Naive thymus-derived CD4-positive, alpha-beta T cell (primary cell): Measurements from ENCODE around the gene CACNA1C. TPM values are rescaled to one million over a fixed set of nuclear protein-coding genes. Genes with fewer than 3 reads are reported as not detected.
A peak's percentile ranks its signal among the peaks of the same experiment; 100 is the strongest.

Source experiments
- ATAC-seq: fragments of 150-1000 bp; cut with Tn5 transposase; 2 replicates; pipeline ENCODE4 v1.10.0; 2021; ENCODE audit warnings: mild to moderate bottlenecking, moderate library complexity
- CTCF ChIA-PET: fragments of 350-600 bp; sonication (Branson Sonifier 250); formaldehyde crosslinking; loops from one replicate; lab custom pipeline; 2021; ENCODE audit warnings: antibody characterized with exemption; lab: Charles Lee
- POLR2A ChIA-PET: fragments of 350-600 bp; sonication (Branson Sonifier 250); formaldehyde crosslinking; loops from one replicate; lab custom pipeline; 2021; ENCODE audit warnings: antibody characterized with exemption, inconsistent platforms; lab: Charles Lee
- DNase-seq, 9 donors: peaks; one replicate each; pipeline versions ENCODE4 v3.0.0 to v3.0.0-alpha.2; 2020 to 2022; ENCODE audit warnings: mixed read lengths in 1 of 9
- H3K27ac ChIP-seq: one replicate; pipeline ENCODE4 v1.7.0; 2013; ENCODE audit warnings: mild to moderate bottlenecking, low read depth, low read length, moderate library complexity
- H3K27me3 ChIP-seq, 2 donors: one replicate each; pipeline ENCODE4 v1.7.0; 2013; ENCODE audit warnings: low read length in 2 of 2, mild to moderate bottlenecking in 2 of 2, moderate library complexity in 2 of 2; ENCODE audit not compliant: control insufficient read depth in 2 of 2, insufficient read depth in 2 of 2
- H3K36me3 ChIP-seq, 3 experiments: 1 replicate in 2 of 3; 2 replicates in 1 of 3; pipeline ENCODE4 v1.7.0; 2013; ENCODE audit warnings: low read length in 3 of 3, mild to moderate bottlenecking in 3 of 3, moderate library complexity in 1 of 3; ENCODE audit not compliant: insufficient read depth in 3 of 3, control insufficient read depth in 2 of 3
- H3K4me1 ChIP-seq, 2 donors: one replicate each; pipeline ENCODE4 v1.7.0; 2013; ENCODE audit warnings: low read length in 2 of 2, mild to moderate bottlenecking in 2 of 2, moderate library complexity in 1 of 2; ENCODE audit not compliant: control insufficient read depth in 2 of 2, insufficient read depth in 2 of 2
- H3K4me3 ChIP-seq: 2 replicates; pipeline ENCODE4 v1.7.0; 2013; ENCODE audit warnings: mild to moderate bottlenecking, low read length
- H3K9me3 ChIP-seq, 3 experiments: 1 replicate in 2 of 3; 2 replicates in 1 of 3; pipeline ENCODE4 v1.7.0; 2013; ENCODE audit warnings: low read length in 3 of 3; ENCODE audit not compliant: control insufficient read depth in 2 of 3
- H3K27ac Mint-ChIP-seq, 9 donors: one replicate each; pipeline ENCODE4 v1.8.0; 2020 to 2022; ENCODE audit warnings: mixed read lengths in 9 of 9, mild to moderate bottlenecking in 8 of 9, moderate library complexity in 5 of 9, inconsistent platforms in 2 of 9
- H3K27me3 Mint-ChIP-seq, 5 donors: one replicate each; pipeline ENCODE4 v1.8.0; 2021 to 2022; ENCODE audit warnings: mixed read lengths in 5 of 5, mild to moderate bottlenecking in 1 of 5
- H3K36me3 Mint-ChIP-seq, 5 donors: one replicate each; pipeline ENCODE4 v1.8.0; 2020 to 2022; ENCODE audit warnings: mixed read lengths in 5 of 5, mild to moderate bottlenecking in 3 of 5, inconsistent platforms in 1 of 5
- H3K4me1 Mint-ChIP-seq, 7 donors: one replicate each; pipeline ENCODE4 v1.8.0; 2020 to 2022; ENCODE audit warnings: mixed read lengths in 7 of 7, mild to moderate bottlenecking in 3 of 7, inconsistent platforms in 1 of 7
- H3K4me3 Mint-ChIP-seq, 10 donors: one replicate each; pipeline ENCODE4 v1.8.0; 2020 to 2022; ENCODE audit warnings: mild to moderate bottlenecking in 10 of 10, mixed read lengths in 10 of 10, moderate library complexity in 6 of 10, inconsistent platforms in 2 of 10
- H3K9me3 Mint-ChIP-seq, 11 donors: one replicate each; pipeline ENCODE4 v1.8.0; 2020 to 2022; ENCODE audit warnings: mixed read lengths in 11 of 11, mild to moderate bottlenecking in 4 of 11, inconsistent platforms in 1 of 11, moderate library complexity in 1 of 11
- intact Hi-C, 2 donors: fragments of 100-400 bp; cut with micrococcal nuclease; formaldehyde crosslinking; loops; one replicate each; pipeline ENCODE4 v1.15.1; 2023
- polyA plus RNA-seq, 2 donors: library from polyadenylated mRNA; unstranded; fragments of 300-500 nt; fragmentation: Illumina TruSeq; gene quantifications; one replicate each; pipeline ENCODE4 v1.2.3, GENCODE V29; 2021
- total RNA-seq, 6 experiments: library from RNA in 5 of 6; stranded (reverse) in 5 of 6; gene quantifications; 1 replicate in 5 of 6; 2 replicates in 1 of 6; pipeline ENCODE4 v1.2.3 and lab custom pipeline; 2021 to 2026

The CACNA1C gene
- total and polyA plus RNA-seq, 7 experiments from 2014 or later = 0.04 to 0.48 (median 0.08) TPM

- ATAC-seq (no peak), DNase-seq (peak in 1 of 9 donors; percentile 12)
- H3K27me3 Mint-ChIP-seq = peaks cover 0 to 5% (median 0%) of the 10 kb centered on the region in 5 donors
- H3K9me3 Mint-ChIP-seq = no peaks in the 10 kb centered on the region
- H3K36me3 Mint-ChIP-seq = peaks cover 0 to 36% (median 11%) of the 10 kb centered on the region in 5 donors
- intact Hi-C loops = no loop called here
- H3K4me3 Mint-ChIP-seq = no peak overlapping the region
- no peak overlapping the region for H3K4me3 ChIP-seq
- CTCF ChIA-PET = no interaction called here
- H3K4me1 ChIP-seq = no peaks in the 10 kb centered on the region
- no peaks in the 10 kb centered on the region for H3K9me3 ChIP-seq
- H3K27me3 ChIP-seq = no peaks in the 10 kb centered on the region
- H3K4me1 Mint-ChIP-seq = peaks cover 0 to 4% (median 0%) of the 10 kb centered on the region in 7 donors
- no peaks in the 10 kb centered on the region for H3K36me3 ChIP-seq
- H3K27ac ChIP-seq = no peak overlapping the region
- POLR2A ChIA-PET = no interaction called here
- no peak overlapping the region for H3K27ac Mint-ChIP-seq
Observed at GRCh38 chr12:2664721-2665577, 612.2 kb downstream of the CACNA1C start.

- no peaks in the 10 kb centered on the region for H3K9me3 Mint-ChIP-seq
- no peak overlapping the region for H3K27ac ChIP-seq
- no peaks in the 10 kb centered on the region for H3K36me3 ChIP-seq
- no peak overlapping the region for H3K27ac Mint-ChIP-seq
- no peaks in the 10 kb centered on the region for H3K4me1 ChIP-seq
- H3K27me3 ChIP-seq = no peaks in the 10 kb centered on the region
- H3K9me3 ChIP-seq = no peaks in the 10 kb centered on the region
- peaks cover 0 to 2% (median 0%) of the 10 kb centered on the region in 5 donors for H3K27me3 Mint-ChIP-seq
- intact Hi-C loops = no loop called here
- H3K4me3 Mint-ChIP-seq = no peak overlapping the region
- peaks cover 0 to 43% (median 14%) of the 10 kb centered on the region in 5 donors for H3K36me3 Mint-ChIP-seq
- DNase-seq (peak in 1 of 9 donors; percentile 3), ATAC-seq (no peak)
- ChIA-PET CTCF (no interaction called here), POLR2A (no interaction called here)
- H3K4me1 Mint-ChIP-seq = peaks cover 0 to 3% (median 0%) of the 10 kb centered on the region in 7 donors
- H3K4me3 ChIP-seq = no peak overlapping the region
Observed at GRCh38 chr12:2666411-2666810, 613.6 kb downstream of the CACNA1C start.

DNA sequence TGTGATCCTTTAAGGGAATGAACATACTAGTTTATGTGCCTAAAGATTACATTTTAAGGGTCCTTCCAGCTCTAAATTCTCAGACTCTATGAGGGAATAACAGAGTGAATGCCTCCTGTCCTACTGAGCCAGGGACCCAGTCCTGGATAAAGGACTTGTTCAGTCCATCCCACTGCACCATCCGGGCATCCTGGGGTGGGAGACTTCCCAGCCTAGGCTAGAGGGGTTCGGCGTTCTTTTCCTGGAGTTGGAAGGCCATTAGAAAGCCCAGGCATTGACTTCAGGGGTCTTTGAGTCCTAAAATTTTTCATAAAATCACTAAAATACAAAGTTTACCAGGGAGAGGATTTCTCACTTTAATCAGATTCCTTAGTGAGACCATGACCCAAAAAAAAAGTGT, 614.1 kb downstream of the CACNA1C start:
- H3K4me3 Mint-ChIP-seq = no peak overlapping the region
- peaks cover 0 to 45% (median 16%) of the 10 kb centered on the region in 5 donors for H3K36me3 Mint-ChIP-seq
- Histone ChIP-seq H3K27me3 (no peaks in the 10 kb centered on the region), H3K36me3 (no peaks in the 10 kb centered on the region), H3K4me1 (no peaks in the 10 kb centered on the region), H3K4me3 (no peak overlapping the region), H3K27ac (no peak overlapping the region), H3K9me3 (no peaks in the 10 kb centered on the region)
- ChIA-PET CTCF (no interaction called here), POLR2A (no interaction called here)
- no peak overlapping the region for H3K27ac Mint-ChIP-seq
- DNase-seq (peak in 1 of 9 donors; percentile 3), ATAC-seq (no peak)
- peaks cover 0 to 3% (median 0%) of the 10 kb centered on the region in 7 donors for H3K4me1 Mint-ChIP-seq
- H3K9me3 Mint-ChIP-seq = no peaks in the 10 kb centered on the region
- no peaks in the 10 kb centered on the region for H3K27me3 Mint-ChIP-seq
- intact Hi-C loops = no loop called here

DNA sequence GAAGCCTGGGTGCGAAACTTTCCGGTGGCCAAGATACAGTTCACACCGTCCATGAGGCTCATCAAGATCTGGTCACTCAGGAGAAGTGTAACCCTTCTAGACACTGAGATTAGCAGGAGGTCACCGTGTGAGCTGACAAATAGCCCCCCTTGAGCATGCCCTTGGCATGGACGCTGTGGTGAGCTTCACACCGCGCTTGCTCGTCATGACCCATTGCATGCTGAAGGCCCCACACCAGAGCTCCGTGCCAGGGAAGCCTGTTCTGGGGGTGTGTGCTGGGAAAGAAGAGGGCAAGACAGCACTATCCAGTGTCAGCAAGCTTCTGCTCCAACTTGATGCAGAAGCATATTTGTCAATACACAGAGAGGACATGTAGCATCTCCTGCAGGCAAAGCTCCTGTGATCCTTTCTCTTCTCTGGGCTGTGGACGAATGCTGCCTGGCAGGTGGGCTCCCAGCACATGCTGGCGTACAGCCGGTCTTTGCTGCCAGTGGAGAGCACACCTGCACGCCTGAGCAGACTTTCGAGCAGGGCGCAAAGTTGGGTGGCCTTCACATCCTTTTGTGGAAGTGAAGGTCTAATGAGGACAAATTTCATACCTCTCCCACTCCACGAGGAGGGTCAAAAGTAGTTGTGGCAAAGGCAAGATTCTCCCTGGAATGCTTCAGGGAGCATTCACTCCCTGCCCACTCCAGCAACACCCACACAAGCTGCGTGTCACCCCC, 615.1 kb downstream of the CACNA1C start:
- H3K36me3 ChIP-seq = no peaks in the 10 kb centered on the region
- H3K4me1 ChIP-seq = no peaks in the 10 kb centered on the region
- no peak overlapping the region for H3K4me3 Mint-ChIP-seq
- ATAC-seq (no peak), DNase-seq (peak in 1 of 9 donors; percentile 16)
- no peak overlapping the region for H3K4me3 ChIP-seq
- H3K27ac Mint-ChIP-seq = no peak overlapping the region
- no peaks in the 10 kb centered on the region for H3K9me3 ChIP-seq
- no peaks in the 10 kb centered on the region for H3K27me3 ChIP-seq
- intact Hi-C loops = no loop called here
- ChIA-PET CTCF (no interaction called here), POLR2A (no interaction called here)
- no peaks in the 10 kb centered on the region for H3K27me3 Mint-ChIP-seq
- peaks cover 0 to 45% (median 16%) of the 10 kb centered on the region in 5 donors for H3K36me3 Mint-ChIP-seq
- H3K9me3 Mint-ChIP-seq = no peaks in the 10 kb centered on the region
- H3K4me1 Mint-ChIP-seq = peaks cover 0 to 2% (median 0%) of the 10 kb centered on the region in 7 donors
- H3K27ac ChIP-seq = no peak overlapping the region

- Histone ChIP-seq H3K36me3 (no peaks in the 10 kb centered on the region), H3K27me3 (no peaks in the 10 kb centered on the region), H3K4me1 (no peaks in the 10 kb centered on the region), H3K9me3 (no peaks in the 10 kb centered on the region), H3K4me3 (no peak overlapping the region), H3K27ac (no peak overlapping the region)
- ATAC-seq = no peak
- H3K27me3 Mint-ChIP-seq = no peaks in the 10 kb centered on the region
- peaks cover 0 to 2% (median 0%) of the 10 kb centered on the region in 7 donors for H3K4me1 Mint-ChIP-seq
- no peaks in the 10 kb centered on the region for H3K9me3 Mint-ChIP-seq
- no peak overlapping the region for H3K27ac Mint-ChIP-seq
- no peak overlapping the region for H3K4me3 Mint-ChIP-seq
- ChIA-PET CTCF (no interaction called here), POLR2A (no interaction called here)
- intact Hi-C loops = no loop called here
- peaks cover 0 to 45% (median 16%) of the 10 kb centered on the region in 5 donors for H3K36me3 Mint-ChIP-seq
- peak in 1 of 9 donors; percentile 8 for DNase-seq
Observed at GRCh38 chr12:2668816-2669215, 616.0 kb downstream of the CACNA1C start.

DNA sequence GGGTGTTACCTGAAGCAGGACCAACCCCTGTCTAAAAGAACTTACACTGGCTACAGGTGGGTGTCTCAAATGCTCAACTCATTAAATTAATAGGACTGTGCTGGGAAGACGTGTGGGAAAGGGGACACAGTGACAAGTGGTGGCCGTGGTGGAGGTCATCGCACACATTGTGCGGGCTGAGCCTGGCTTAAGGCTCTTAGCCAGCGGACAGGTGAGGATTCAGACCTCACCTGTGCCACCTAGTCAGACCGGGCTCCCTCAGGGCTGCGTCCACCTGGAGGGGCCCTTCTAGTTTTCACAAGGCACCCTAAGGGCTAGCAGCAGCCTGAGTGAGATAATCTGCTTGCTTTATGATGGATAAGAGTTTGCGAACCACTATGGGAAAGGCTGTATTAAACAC, 616.8 kb downstream of the CACNA1C start:
- no peaks in the 10 kb centered on the region for H3K27me3 Mint-ChIP-seq
- H3K4me3 ChIP-seq = no peak overlapping the region
- H3K9me3 Mint-ChIP-seq = no peaks in the 10 kb centered on the region
- H3K27ac ChIP-seq = no peak overlapping the region
- H3K27ac Mint-ChIP-seq = no peak overlapping the region
- peaks cover 0 to 2% (median 0%) of the 10 kb centered on the region in 7 donors for H3K4me1 Mint-ChIP-seq
- H3K27me3 ChIP-seq = no peaks in the 10 kb centered on the region
- intact Hi-C loops = no loop called here
- no peaks in the 10 kb centered on the region for H3K9me3 ChIP-seq
- peaks cover 0 to 45% (median 16%) of the 10 kb centered on the region in 5 donors for H3K36me3 Mint-ChIP-seq
- ChIA-PET CTCF (no interaction called here), POLR2A (no interaction called here)
- no peaks in the 10 kb centered on the region for H3K36me3 ChIP-seq
- no peaks in the 10 kb centered on the region for H3K4me1 ChIP-seq
- ATAC-seq (no peak), DNase-seq (peak in 1 of 9 donors; percentile 3)
- no peak overlapping the region for H3K4me3 Mint-ChIP-seq
